Fibroblast of skin of abdomen (primary cell): Measurements from ENCODE around the gene SLC39A13.

Experiments used
- DNase-seq: peaks from one replicate; pipeline ENCODE4 v3.0.0-alpha.2; 2013

SLC39A13 gene

DNA sequence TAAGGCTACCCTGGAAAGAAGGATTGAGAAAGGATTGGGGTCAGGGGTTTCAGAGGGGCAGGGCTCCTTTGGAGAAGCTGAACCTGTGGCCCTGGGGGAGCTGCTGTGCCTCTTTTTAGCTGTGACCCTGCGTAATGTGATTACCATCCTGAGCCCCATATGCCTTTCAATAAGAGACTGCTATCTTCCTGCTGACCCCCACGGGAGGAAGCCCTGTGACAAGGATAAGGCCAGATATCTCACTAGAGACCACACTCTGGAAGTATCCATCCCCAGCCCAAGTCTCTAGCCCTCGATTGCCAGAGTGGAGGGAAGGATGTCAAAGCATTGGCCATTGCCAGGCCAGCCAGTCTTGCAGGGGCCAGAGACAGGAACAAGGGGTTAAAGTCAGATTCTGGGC is 4.8 kb upstream of the SLC39A13 start:
- no peak for DNase-seq

DNA sequence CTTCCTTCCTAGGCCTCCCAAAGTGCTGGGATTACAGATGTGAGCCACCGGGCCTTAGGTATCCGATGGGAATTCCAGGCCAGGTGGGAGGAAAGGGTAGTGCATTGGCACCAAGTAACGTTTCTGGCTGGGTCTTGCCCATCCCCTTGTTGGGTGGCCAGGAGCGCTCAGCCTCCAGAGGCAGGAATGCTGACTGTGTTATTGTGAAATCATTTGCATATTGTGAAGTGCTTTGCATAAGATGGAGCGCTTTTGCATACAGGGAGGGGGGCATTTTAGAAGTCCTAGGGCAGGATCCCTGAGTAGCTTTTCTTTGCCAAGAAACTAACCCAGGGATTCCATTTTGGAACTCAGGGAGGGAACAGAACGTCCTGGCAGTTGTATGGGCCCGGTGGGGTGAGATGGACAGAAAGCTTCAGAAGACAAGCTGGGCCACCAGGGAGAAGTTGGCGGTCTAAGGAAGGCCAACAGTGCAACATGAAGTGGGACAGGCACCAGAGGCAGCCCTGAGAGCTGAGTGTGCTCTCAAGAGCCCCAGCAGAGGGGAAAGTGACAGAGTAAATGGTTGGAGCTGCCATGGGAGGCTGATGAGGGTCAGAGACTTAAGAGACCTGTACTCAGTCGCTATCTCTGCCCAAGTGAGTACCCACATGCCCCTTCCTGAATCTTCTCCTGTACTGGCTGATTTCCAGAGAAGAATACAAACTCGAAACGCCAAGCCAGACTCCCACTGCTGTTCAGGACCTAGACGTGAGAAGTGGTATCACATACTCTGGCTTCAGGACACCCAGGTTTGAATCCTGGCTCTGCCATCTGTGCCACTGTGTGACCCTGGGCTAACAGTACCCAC is 1.3 kb upstream of the SLC39A13 start:
- DNase-seq: no peak

DNA sequence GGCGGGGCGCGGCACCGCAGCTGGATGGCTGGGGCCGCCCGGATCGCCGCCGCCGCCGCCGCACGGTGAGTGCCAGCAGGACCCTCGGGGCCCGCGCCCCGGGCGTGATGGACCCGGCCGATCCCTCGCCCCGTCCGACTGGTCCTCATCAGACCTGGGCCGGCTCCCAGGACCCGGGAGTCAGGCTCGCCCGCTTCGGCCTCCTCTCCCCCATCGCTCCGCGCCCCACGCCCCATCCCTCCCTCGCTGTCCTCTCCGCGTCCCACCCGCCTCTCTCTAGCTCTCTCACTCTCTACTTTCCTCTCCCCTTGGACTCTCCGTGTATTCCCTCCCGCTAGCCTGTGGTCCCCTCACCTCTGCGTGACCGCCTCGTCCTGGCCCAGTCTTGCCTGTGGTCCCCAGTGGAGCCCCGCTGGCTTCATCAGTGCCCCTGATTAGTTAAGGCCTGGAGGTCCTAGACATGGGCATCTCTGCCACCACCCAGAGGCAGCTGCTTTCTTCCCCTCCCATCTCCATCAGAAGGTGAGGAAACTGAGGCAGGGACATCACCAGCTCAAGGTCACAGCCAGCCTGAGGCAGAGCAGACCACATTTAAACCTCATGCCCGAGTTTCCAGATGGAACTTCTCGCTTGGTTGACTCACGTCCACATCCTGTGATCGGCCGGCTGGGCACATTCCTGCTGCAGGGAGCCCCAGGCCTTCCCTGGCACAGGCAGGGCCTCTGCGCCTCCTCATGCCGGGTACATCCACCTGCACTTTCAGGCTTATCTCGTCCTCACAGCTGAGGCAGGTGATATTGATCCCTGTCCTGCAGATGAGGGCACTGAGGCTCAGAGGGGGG is 429 bp downstream of the SLC39A13 start:
- DNase-seq: peak; percentile 79

DNA sequence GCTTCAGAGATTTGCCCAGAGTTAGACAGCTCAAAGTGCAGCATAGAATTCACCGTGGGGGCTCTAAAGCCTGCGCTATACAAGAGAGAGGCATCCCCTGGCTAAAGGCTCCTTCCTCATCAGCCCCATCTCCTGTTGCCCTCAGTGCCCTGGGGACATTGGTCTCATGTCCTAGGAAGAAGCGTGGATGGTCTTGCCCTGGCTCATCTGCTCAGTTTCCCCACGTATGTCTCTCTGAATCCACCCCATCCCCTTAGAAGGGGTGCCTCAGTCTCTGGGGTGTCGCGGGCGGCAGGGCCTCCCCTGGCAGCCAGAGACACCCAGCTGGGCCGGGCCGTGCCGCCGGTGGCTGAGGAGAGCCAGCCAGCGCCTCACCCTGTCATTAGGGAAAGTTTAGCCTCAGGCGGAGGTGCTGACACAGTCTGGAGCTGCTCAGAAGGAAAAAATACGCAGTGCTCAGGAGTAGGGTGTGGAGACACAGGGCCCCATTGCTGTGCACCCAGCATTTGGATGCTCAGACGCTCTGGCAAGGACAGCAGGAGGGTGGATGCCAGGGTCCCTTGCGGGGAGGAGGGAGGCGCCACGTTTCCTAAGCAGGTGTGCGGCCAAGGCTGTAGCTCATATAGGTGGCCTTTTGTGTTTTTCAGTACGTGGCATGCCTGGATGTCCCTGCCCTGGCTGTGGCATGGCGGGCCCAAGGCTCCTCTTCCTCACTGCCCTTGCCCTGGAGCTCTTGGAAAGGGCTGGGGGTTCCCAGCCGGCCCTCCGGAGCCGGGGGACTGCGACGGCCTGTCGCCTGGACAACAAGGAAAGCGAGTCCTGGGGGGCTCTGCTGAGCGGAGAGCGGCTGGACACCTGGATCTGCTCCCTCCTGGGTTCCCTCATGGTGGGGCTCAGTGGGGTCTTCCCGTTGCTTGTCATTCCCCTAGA is 1.3 kb downstream of the SLC39A13 start:
- no peak for DNase-seq

DNA sequence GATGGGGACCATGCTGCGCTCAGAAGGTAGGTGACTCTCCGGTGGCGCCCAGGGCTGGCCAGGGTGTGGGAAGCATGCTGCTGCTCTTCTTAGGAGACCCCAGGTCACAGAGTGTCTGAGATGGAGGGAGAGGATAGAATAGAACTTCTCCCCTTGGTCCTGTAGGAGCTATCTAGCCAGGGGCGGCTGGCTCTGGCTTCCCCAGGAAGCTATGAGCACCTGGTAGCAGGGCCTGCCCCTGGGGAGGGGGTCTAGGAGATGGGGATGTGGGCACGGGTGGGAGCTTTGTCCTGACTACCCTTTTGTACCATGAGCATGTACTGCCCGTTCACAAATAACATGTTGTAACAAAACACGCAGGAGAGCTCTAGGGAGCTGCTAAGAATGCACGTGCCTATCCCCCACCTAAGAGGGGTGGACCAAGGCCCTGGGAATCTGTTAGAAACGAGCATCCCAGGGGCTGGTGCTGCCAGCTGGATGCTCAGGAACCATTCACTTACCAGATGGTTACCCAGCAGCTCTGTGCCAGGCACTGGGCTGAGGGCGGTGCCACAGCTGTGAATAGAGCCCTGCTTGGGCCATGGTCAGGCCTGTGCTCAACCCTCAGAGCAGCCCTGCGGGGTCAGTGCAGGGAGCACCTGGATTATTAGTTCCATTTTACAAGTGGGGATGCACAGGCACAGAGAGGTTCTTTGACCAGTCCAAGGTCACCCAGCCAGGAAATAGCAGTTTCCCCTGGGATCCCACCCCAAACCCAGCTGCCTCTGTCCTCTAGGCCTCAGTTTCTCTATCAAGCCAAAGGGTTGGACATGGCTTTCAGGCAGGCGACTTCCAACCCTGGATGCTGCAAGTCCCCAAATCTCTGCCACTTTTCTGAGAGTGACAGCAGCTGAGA is 2.2 kb downstream of the SLC39A13 start:
- DNase-seq: no peak

DNA sequence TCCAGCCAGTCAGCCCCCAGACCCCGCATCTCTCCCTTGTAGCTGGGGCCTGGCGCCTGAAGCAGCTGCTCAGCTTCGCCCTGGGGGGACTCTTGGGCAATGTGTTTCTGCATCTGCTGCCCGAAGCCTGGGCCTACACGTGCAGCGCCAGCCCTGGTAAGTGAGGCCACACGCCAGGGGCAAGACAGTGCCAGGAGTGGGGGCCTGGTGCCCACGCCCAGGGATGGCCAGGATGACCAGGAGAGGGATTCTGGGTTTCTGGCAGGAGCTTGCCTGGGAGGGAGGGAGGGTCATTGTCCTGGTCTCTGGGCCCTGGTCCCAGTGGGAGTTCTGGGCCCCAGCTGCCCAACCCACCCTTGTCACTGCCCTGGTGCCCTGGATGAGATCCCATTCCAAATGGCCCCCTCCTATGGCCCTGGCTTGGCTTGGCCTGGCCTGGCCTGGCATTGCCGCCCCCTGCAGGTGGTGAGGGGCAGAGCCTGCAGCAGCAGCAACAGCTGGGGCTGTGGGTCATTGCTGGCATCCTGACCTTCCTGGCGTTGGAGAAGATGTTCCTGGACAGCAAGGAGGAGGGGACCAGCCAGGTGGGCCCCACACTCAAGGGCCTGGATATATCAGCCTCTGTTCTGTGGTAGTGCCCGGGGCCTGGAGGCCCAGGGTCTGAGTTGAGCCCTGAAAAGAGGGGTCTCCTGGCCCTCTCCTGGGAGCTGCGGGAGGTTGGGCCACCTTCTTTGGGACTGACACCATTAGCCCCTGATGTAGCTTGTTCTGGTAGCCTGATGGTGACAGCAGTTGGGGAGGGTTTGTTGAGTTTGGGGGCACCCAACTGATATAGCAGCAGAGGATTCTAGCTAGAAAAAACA is 3.7 kb downstream of the SLC39A13 start:
- no peak for DNase-seq

DNA sequence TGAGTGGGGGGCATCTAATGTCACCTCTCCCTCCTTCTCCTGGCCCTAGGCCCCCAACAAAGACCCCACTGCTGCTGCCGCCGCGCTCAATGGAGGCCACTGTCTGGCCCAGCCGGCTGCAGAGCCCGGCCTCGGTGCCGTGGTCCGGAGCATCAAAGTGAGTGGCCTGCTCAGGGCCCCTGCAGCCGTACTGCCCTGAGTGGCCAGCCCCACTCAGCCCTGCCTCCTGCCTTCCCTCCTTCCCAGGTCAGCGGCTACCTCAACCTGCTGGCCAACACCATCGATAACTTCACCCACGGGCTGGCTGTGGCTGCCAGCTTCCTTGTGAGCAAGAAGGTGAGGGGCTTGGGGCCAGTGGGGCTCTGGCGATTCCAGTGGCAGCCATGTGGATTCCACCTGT is 5.0 kb downstream of the SLC39A13 start:
- no peak for DNase-seq

DNA sequence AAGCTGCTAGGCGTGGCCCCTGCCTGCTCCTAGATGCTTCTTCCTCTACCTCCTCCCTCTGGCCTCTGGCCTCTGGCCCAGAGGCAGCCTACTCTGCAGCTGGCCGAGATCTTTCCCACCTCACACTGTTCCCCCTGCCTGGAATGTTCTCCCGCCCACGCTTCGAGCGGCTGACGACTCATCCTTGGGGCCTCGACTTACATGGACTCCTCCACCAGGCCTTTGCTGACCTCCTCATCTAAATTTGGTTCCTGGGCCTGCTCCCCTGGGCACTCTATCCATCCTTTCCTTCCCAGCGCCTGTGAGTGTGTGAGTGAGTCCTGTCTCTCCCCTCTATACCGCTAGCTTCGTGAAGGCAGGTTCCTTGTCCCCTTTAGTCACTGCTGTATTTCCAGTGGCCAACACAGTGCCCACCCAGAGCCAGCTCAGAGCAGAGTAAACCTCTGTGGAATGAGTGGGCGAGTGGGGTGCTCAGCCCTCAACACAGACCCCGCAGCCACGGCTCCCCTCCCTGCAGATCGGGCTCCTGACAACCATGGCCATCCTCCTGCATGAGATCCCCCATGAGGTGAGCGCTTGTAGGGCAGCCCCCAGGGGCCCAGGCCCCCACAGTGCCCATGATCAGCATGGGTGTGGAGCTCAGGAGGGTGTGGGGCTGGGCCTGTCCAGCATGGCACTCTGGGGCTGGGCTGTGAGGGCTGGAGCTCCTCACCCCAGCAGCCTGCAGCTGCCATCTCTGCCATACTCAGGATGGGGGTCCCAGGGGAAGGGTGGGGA is 5.7 kb downstream of the SLC39A13 start:
- peak; percentile 71 for DNase-seq

DNA sequence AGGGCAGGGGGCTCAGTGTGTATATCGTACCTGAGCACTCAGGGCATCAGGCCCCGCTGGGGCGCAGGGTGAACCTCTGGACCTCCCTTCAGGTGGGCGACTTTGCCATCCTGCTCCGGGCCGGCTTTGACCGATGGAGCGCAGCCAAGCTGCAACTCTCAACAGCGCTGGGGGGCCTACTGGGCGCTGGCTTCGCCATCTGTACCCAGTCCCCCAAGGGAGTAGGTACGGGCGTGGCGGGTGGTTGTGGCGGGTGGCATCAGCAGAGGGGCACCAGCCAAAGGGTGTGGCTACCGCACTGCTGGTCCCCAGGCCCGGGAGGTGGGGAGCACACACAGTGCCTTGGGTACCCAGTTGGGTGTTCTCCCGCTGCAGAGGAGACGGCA is 6.3 kb downstream of the SLC39A13 start:
- no peak for DNase-seq

DNA sequence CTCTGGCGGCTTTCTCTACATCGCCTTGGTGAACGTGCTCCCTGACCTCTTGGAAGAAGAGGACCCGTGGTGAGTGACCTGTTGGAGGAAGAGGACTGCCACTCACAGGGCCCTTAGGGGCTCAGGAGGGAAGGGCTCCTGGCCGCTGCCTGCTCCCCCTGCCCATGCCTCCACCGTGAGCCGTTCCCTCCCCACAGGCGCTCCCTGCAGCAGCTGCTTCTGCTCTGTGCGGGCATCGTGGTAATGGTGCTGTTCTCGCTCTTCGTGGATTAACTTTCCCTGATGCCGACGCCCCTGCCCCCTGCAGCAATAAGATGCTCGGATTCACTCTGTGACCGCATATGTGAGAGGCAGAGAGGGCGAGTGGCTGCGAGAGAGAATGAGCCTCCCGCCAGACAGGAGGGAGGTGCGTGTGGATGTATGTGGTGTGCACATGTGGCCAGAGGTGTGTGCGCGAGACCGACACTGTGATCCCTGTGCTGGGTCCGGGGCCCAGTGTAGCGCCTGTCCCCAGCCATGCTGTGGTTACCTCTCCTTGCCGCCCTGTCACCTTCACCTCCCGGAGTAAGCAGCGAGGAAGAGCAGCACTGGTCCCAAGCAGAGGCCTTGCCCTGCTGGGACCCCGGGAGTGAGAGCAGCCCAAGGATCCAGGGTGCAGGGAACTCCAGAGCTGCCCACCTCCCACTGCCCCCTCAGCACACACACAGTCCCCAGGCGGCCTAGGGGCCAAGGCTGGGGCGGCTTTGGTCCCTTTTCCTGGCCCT is 6.9 kb downstream of the SLC39A13 start:
- DNase-seq: no peak

DNA sequence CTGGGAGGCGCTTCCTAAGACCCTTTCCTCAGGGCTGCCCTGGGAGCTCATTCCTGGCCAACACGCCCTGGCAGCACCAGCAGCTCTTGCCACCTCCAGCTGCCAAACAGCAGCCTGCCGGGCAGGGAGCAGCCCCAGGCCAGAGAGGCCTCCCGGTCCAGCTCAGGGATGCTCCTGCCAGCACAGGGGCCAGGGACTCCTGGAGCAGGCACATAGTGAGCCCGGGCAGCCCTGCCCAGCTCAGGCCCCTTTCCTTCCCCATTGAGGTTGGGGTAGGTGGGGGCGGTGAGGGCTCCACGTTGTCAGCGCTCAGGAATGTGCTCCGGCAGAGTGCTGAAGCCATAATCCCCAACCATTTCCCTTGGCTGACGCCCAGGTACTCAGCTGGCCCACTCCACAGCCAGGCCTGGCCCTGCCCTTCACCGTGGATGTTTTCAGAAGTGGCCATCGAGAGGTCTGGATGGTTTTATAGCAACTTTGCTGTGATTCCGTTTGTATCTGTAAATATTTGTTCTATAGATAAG is 7.6 kb downstream of the SLC39A13 start:
- DNase-seq: peak; percentile 96

DNA sequence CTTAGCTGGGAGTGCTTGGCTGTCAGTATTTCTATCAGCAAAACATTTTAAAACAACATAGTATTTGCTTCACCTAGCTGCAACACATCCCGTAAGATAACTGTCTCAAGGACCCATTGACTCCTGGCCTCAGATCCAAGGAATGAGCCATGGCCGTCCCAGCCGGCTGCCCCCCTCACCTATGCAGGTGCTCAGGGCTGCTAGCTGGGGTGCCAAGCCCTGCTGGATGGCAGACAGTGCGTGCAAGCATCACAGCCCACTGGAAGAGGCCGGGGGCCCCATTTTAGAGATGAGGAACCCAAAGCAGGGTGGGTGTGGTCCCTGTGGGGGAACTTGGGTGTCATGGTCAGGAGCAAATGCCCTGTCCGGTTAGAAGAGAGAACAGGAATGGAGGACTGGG is 9.3 kb downstream of the SLC39A13 start:
- DNase-seq: no peak

DNA sequence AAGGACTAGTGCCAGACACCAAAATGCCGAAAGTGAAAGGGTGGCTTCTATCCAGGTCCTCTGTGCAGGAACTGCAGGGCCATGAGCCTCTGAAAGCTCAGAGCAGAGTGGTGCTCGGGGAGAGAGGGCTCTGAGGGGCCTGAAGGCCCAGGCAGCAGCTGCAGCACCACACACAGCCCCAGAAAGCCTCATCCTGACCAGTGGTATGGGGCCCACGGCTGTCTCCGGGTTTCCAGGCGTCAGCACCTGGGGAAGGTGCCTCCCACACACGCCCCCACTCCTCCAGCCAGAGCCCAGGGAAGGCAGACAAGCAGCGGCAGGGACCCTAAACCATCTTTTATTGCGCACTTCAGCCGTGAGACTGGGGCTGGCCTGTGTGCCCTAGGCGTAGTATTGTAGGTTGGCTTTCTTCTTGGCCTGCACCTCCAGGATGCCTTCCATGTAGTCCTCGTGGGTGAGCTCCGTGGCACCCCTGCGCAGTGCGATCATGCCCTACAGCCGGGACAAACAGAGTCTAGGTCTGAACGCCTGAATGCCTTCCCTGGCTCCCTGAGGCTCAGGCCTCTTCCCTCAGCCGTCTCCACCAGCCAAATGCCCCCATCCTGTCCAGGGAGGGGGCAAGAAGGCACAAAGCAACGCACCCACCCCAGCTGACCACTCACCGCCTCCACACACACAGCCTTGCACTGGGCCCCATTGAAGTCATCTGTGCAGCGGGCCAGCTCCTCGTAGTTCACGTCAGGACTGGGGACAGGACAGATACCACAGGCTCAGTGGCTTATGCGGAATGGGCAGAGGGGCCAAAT is 10.3 kb downstream of the SLC39A13 start:
- DNase-seq: no peak

DNA sequence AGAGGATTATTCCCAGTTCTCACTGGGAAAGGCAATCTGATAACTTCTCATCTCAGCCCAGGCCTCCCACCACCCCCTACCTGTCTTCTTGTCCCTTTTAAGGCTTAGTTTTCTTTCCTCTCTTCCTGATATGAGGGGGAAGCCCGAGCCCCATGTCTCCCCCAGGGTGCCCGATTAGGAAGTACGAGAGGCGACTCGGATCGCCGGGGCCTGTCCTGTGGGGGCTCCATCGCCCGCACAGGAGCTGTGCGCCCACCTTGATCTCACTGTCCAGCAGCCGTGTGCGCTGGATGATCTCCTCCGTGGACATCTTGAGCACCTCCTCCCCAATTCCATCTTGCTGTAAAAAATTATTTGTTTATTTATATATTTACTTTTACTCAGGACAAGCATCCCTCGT is 17.2 kb downstream of the SLC39A13 start:
- no peak for DNase-seq

DNA sequence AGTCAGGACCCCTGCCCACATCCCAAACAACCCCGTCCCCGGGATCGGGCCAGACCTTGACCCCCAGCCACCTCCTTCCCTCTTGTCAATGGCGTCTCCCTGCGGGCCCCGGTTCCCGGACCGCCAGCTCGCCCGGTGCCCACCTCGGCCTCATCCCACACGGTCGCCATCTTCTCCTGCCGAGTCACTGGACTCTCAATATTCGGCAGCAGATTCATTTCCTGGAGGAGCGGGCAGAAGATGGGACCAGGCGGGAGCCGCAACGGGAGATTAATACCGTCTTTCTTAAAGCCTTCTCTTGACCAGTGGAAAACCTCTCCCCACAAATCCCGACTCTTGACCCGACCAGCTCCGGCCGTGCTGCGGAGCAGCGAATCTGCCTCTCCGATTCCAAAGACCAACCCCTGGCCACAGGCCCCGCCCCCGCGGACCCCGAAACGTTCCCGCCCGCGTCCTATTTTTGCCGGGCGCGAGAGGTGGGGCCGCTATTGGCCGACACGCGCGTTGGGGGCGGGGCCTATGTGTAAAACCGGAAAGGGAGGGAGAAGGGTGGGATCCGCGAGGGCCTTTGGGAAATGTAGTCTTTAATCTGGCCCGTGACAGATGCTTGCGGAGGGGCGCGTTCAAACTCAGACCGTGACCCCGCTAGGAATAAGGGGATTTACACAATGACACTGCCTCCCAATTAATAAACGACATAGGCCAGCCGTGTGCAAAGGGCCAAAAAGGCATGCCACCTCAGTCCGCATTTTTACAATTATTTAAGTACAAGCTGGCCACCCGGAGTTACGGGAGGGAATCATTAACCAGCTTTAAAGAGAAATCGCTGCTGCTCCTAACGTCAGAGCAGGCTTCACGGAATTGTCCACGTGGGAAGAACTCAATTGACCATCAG is 17.9 kb downstream of the SLC39A13 start, which contains the start of gene PSMC3:
PSMC3 (minus strand) TSS at position 378 of the 895 bp plus-strand sequence; CDS start at position 218, 160 bp downstream.
- DNase-seq: peak; percentile 97

DNA sequence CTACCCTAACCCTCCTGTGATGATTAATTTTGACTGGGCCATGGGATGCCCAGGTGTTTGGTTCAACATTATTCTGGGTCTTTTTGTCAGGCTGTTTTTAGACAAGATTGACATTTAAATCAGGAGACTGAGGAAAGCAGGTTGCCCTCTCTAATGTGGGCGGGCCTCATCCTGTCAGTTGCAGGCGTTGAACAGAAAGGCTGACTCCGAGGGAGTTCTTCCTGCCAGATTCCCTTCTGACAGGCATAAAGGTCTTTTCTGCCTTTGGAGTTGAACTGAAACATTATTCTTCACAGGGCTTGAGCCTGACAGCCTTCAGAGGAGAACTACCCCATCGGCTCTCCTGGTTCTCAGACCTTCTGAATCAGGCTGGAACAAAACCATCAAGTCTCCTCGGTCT is 22.1 kb downstream of the SLC39A13 start:
- no peak for DNase-seq
